SK-N-MC (cell line): ENCODE results near the gene FUS.

Experiments
- DNase-seq: peaks from one replicate; pipeline ENCODE4 v3.0.0-alpha.2; 2011; ENCODE audit warnings: low read depth, low spot score
- H3K27ac ChIP-seq: fragments of 200-600 bp; sonication (generic); 2 replicates; pipeline ENCODE4 v1.5.1; 2016; ENCODE audit warnings: mixed run types
- H3K36me3 ChIP-seq: fragments of 200-600 bp; sonication (generic); 2 replicates; pipeline ENCODE4 v1.6.1; 2017; ENCODE audit warnings: antibody characterized with exemption, low read length, mixed read lengths; ENCODE audit not compliant: insufficient read depth
- H3K4me3 ChIP-seq: fragments of 200-600 bp; sonication (generic); 2 replicates; pipeline ENCODE4 v1.5.1; 2016
- H3K9ac ChIP-seq: fragments of 200-600 bp; sonication (generic); 2 replicates; pipeline ENCODE4 v1.8.0; 2017; ENCODE audit warnings: mixed run types, mixed read lengths; ENCODE audit not compliant: insufficient read length
- H3K9me3 ChIP-seq: fragments of 200-600 bp; sonication (generic); 2 replicates; pipeline ENCODE4 v1.6.1; 2017; ENCODE audit warnings: low read depth, mild to moderate bottlenecking, antibody characterized with exemption, low read length, moderate library complexity, mixed read lengths
- EZH2 ChIP-seq: fragments of 200-600 bp; sonication (generic); IDR thresholded peaks from one replicate; pipeline ENCODE4 v1.6.1; 2017; ENCODE audit warnings: antibody characterized with exemption
- FOXP2 ChIP-seq: optimal IDR thresholded peaks from 2 replicates; pipeline ENCODE3; 2011; ENCODE audit warnings: mild to moderate bottlenecking, moderate library complexity; ENCODE audit not compliant: insufficient read depth; ENCODE audit errors: extremely low read length, control extremely low read depth
- POLR2AphosphoS5 ChIP-seq: IDR thresholded peaks from 2 replicates; pipeline ENCODE4 v1.6.1; 2012; ENCODE audit warnings: mild to moderate bottlenecking, low read depth, low read length, borderline replicate concordance

Gene FUS

DNA sequence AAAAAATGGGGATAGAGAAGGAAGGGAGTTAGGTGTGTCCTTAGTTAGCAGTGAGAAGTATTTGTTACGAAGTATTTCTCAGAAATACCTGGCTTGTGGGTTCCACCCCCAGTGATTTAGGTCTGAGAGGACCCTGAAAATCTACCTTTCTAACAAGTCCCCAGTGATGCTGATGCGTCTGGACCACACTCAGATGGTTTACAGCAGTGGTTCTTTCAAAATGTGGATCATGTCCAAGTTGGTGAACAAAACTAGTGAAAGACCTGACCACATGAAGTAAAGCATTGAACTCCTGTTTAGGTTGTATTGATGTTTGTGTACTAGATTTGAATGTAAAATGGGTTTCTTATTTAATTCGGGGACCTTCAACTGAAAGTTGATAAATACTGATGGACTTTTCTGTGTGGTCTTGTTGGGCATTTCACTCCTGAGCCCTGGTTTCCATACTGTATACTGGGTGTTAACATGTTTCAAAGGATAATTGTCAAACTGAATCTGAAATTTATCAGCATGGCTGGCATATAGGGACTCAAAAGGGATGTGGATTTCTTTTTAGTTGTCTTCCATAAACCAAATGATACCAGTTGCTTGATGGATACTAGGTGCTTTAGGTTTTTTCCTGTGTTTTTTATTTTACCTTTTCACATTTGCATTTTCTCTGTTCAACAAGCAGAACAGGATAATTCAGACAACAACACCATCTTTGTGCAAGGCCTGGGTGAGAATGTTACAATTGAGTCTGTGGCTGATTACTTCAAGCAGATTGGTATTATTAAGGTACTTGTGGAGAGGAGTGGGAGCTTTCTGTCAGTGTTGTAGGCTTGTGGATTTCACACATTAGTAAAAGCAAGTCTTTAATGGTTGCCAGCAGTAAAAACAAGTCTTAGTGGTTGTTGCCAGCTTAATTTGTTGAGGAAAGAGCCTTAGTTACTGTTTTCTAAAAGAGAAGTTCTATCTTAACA lies 8.8 kb downstream of the FUS start:
- no peak overlapping the region for H3K4me3 ChIP-seq
- 0 out of 2 replicates have a peak overlapping the region, but pooled peaks have one; percentile 29 for H3K27ac ChIP-seq
- no peak for DNase-seq
- no peak for TF ChIP-seq EZH2
- no peak for TF ChIP-seq FOXP2
- TF ChIP-seq POLR2AphosphoS5: no peak; the same call in 1 of the 2 replicates
- H3K36me3 ChIP-seq: peaks cover 100% of the 10 kb centered on the region
- H3K9ac ChIP-seq: no peak overlapping the region
- no peaks in the 10 kb centered on the region for H3K9me3 ChIP-seq

DNA sequence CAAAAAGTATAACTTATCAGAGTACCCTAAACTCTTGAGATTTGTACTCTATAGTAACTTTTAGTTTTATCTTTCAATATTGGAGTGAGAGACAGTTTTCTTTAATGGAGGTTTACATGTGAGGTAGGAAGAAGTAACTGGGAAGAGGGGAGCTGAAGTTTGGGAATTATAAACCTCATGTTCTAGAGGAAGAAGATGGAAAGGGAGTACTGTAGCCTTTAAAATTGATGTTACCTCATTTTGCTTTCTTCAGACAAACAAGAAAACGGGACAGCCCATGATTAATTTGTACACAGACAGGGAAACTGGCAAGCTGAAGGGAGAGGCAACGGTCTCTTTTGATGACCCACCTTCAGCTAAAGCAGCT lies 9.5 kb downstream of the FUS start:
- DNase-seq: no peak
- no peak overlapping the region for H3K4me3 ChIP-seq
- H3K9me3 ChIP-seq: no peaks in the 10 kb centered on the region
- H3K27ac ChIP-seq: 0 out of 2 replicates have a peak overlapping the region, but pooled peaks have one; percentile 29
- H3K36me3 ChIP-seq: peaks cover 100% of the 10 kb centered on the region
- no peak overlapping the region for H3K9ac ChIP-seq
- TF ChIP-seq EZH2 (no peak), FOXP2 (no peak), POLR2AphosphoS5 (no peak)

DNA sequence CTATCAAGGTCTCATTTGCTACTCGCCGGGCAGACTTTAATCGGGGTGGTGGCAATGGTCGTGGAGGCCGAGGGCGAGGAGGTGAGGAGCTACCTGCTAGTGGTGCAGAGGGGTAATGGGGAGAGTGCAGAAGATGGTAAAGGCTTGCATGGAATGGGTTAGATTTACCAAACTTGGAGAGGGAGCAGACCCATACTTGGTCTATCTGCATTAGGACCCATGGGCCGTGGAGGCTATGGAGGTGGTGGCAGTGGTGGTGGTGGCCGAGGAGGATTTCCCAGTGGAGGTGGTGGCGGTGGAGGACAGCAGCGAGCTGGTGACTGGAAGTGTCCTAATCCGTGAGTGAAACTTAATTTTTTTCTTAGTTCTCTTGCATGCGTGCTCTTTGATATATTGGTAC lies 10.1 kb downstream of the FUS start:
- Histone ChIP-seq H3K9me3 (no peaks in the 10 kb centered on the region), H3K9ac (no peak overlapping the region), H3K36me3 (peaks cover 100% of the 10 kb centered on the region), H3K4me3 (no peak overlapping the region), H3K27ac (no peak overlapping the region)
- no peak for DNase-seq
- TF ChIP-seq POLR2AphosphoS5 (no peak), FOXP2 (no peak), EZH2 (no peak)

DNA sequence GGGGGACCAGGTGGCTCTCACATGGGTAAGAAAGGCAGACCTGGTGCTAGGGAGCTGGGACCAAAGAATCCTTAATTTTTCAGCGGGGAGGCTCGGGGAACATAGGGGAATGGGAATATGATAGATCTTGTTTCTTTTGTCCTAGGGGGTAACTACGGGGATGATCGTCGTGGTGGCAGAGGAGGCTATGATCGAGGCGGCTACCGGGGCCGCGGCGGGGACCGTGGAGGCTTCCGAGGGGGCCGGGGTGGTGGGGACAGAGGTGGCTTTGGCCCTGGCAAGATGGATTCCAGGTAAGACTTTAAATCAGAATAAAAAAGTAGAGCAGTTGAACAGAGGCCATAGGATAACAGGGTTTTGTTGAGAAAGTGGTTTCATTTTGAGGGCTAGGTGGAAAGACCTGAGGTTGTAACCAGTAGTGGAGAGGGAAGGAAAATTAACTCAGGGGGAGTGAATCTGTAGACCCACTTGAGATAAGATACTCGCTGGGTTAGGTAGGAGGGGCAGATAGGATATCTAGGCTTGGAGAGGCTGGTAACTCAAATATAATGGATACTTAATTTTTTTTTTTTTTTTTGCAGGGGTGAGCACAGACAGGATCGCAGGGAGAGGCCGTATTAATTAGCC lies 11.0 kb downstream of the FUS start:
- no peak overlapping the region for H3K9ac ChIP-seq
- TF ChIP-seq POLR2AphosphoS5 (no peak), FOXP2 (no peak), EZH2 (no peak)
- H3K4me3 ChIP-seq: no peak overlapping the region
- peaks cover 100% of the 10 kb centered on the region for H3K36me3 ChIP-seq
- no peak for DNase-seq
- no peak overlapping the region for H3K27ac ChIP-seq
- H3K9me3 ChIP-seq: no peaks in the 10 kb centered on the region

DNA sequence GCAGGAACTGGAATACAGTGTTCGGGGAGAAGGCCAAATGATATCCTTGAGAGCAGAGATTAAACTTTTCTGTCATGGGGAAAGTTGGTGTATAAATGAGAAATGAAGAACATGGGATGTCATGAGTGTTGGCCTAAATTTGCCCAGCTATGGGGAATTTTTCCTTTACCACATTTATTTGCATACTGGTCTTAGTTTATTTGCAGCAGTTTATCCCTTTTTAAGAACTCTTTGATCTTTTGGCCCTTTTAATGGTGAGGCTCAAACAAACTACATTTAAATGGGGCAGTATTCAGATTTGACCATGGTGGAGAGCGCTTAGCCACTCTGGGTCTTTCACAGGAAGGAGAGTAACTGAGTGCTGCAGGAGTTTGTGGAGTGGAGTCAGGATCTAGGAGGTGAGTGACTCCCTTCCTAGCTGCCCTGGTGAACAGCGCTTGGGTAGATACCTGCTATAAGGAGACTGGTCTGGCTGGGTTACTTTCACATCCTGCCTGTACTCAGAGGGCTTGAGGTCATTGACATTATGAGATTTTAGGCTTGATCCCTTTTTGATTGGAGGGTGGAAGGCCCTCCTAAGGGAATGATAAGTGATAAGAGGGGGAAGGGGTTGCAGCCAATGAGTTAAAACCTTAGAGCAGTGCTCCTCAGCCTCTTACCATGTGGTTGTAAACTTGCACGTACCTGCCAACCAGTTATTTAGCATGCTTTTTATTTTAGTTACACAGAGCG lies 11.9 kb downstream of the FUS start:
- H3K9me3 ChIP-seq: no peaks in the 10 kb centered on the region
- DNase-seq: no peak
- no peak overlapping the region for H3K4me3 ChIP-seq
- H3K9ac ChIP-seq: no peak overlapping the region
- peaks cover 100% of the 10 kb centered on the region for H3K36me3 ChIP-seq
- 0 out of 2 replicates have a peak overlapping the region, but pooled peaks have one; percentile 40 for H3K27ac ChIP-seq
- TF ChIP-seq EZH2: no peak
- no peak for TF ChIP-seq POLR2AphosphoS5
- no peak for TF ChIP-seq FOXP2

DNA sequence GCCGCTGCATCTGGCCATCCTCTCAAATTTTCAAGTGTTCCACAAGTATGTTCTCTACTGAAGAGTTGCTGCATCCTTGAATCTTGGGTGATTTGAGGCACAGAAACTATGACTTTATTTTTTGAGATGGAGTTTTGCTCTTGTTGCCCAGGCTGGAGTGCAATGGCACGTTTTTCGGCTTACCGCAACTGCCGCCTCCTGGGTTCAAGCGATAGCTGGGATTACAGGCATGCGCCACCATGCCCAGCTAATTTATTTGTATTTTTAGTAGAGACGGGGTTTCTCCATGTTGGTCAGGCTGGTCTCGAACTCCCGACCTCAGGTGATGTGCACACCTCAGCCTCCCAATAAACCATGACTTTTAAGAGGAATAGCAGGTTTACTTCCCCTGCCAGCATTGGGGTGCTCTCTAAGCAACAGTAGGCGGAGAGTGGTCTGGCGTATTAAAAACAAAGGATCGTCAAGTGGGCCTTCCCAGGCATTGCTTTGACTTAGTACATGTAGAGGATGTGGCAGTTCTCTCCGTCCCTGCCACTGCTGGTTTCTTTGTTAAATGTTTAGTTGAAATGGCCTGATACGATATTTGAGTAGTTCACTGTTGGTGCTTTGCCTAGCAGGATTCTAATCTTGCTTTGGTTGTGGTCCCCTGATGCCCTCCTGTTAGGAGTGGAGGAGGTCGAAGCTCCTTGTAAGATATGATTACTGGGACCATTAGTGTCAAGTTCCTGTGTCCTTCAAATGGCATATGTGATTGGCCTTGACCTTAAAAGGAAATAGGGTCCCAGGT lies 13.1 kb downstream of the FUS start:
- no peaks in the 10 kb centered on the region for H3K9me3 ChIP-seq
- TF ChIP-seq EZH2 (no peak), FOXP2 (no peak), POLR2AphosphoS5 (no peak)
- no peak overlapping the region for H3K27ac ChIP-seq
- no peak overlapping the region for H3K9ac ChIP-seq
- H3K36me3 ChIP-seq: peaks cover 88% of the 10 kb centered on the region
- no peak for DNase-seq
- no peak overlapping the region for H3K4me3 ChIP-seq

DNA sequence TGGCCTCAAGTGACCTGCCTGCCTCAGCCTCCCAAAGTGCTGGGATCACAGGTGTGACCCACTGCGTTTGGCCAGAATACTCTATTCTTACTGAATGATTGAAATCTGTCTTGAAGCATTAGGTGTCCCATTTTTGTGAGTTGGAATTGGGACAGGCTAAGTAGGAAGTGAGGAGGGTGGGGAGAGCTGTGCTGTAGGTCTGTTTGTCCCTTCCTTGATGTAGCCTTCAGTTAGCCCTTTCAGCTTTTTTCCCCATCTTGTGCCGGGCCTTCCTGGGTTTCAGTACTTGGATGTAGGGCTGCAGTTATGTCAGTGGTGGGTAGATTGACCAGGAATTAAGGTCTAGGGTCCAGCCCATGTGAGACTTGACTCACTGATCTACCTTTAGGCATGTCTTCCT lies 13.9 kb downstream of the FUS start:
- peaks cover 80% of the 10 kb centered on the region for H3K36me3 ChIP-seq
- DNase-seq: no peak
- no peak for TF ChIP-seq FOXP2
- peak; percentile 12; the same call in 1 of the 2 replicates for TF ChIP-seq POLR2AphosphoS5
- no peak overlapping the region for H3K9ac ChIP-seq
- no peak overlapping the region for H3K4me3 ChIP-seq
- H3K27ac ChIP-seq: no peak overlapping the region
- H3K9me3 ChIP-seq: no peaks in the 10 kb centered on the region
